Measurements from ENCODE around the gene CST9L.

DNA sequence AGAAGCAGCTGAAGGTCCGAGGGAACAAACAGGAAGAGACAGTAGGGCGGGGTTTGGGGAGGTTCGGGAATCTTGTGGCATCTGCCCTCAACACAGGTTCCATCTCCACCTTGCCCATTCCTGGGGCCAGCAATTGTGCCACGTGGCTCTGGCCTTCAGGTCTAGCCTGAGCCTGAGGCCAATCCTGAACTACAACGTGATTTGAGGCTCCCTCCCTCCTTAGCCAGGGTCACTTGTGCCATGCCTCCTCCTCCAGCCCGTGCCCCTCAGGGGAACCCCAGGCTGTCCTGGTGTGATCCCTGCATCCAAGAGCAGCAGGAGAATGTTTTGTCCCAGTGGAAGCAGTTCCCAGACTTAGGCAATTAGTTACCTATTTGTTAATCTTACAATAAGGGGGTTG, 34.4 kb upstream of the CST9L start:
- TF ChIP-seq, protein P1, sequence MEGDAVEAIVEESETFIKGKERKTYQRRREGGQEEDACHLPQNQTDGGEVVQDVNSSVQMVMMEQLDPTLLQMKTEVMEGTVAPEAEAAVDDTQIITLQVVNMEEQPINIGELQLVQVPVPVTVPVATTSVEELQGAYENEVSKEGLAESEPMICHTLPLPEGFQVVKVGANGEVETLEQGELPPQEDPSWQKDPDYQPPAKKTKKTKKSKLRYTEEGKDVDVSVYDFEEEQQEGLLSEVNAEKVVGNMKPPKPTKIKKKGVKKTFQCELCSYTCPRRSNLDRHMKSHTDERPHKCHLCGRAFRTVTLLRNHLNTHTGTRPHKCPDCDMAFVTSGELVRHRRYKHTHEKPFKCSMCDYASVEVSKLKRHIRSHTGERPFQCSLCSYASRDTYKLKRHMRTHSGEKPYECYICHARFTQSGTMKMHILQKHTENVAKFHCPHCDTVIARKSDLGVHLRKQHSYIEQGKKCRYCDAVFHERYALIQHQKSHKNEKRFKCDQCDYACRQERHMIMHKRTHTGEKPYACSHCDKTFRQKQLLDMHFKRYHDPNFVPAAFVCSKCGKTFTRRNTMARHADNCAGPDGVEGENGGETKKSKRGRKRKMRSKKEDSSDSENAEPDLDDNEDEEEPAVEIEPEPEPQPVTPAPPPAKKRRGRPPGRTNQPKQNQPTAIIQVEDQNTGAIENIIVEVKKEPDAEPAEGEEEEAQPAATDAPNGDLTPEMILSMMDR (IDR thresholded peaks at IDR 0.05; ENCODE audit: low read depth, low read length, missing input control), result no peak
- TF ChIP-seq, protein P2, sequence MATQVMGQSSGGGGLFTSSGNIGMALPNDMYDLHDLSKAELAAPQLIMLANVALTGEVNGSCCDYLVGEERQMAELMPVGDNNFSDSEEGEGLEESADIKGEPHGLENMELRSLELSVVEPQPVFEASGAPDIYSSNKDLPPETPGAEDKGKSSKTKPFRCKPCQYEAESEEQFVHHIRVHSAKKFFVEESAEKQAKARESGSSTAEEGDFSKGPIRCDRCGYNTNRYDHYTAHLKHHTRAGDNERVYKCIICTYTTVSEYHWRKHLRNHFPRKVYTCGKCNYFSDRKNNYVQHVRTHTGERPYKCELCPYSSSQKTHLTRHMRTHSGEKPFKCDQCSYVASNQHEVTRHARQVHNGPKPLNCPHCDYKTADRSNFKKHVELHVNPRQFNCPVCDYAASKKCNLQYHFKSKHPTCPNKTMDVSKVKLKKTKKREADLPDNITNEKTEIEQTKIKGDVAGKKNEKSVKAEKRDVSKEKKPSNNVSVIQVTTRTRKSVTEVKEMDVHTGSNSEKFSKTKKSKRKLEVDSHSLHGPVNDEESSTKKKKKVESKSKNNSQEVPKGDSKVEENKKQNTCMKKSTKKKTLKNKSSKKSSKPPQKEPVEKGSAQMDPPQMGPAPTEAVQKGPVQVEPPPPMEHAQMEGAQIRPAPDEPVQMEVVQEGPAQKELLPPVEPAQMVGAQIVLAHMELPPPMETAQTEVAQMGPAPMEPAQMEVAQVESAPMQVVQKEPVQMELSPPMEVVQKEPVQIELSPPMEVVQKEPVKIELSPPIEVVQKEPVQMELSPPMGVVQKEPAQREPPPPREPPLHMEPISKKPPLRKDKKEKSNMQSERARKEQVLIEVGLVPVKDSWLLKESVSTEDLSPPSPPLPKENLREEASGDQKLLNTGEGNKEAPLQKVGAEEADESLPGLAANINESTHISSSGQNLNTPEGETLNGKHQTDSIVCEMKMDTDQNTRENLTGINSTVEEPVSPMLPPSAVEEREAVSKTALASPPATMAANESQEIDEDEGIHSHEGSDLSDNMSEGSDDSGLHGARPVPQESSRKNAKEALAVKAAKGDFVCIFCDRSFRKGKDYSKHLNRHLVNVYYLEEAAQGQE (IDR thresholded peaks at IDR 0.05), result no peak
- TF ChIP-seq EGR1 (IDR thresholded peaks at IDR 0.05; ENCODE audit: low read depth in 2 of 2), result no peak
- no peak for TF ChIP-seq GABPA (IDR thresholded peaks at IDR 0.05 in 1 of 2, conservative IDR thresholded peaks at IDR 0.05 in 1 of 2)

All from liver (tissue), 3 donors.